Vagina (tissue), 2 donors: ENCODE measurements around the gene ADK.

ENCODE experiments used
- CTCF ChIP-seq, 3 experiments: fragments of 450-650 bp in 2 of 3; fragments of 200-600 bp in 1 of 3; sonication (generic) in 1 of 3; IDR thresholded peaks; one replicate each; pipeline ENCODE4 v1.5.1; 2017 to 2019; ENCODE audit warnings: antibody characterized with exemption in 3 of 3, mild to moderate bottlenecking in 2 of 3, moderate library complexity in 2 of 3
- POLR2A ChIP-seq, 2 donors: fragments of 450-650 bp; IDR thresholded peaks; one replicate each; pipeline ENCODE4 v1.6.1; 2017; ENCODE audit warnings: antibody characterized with exemption in 2 of 2, mild to moderate bottlenecking in 2 of 2, moderate library complexity in 2 of 2

GRCh38 chr10:74415146-74415839, 264.3 kb downstream of the ADK start:
- TF ChIP-seq POLR2A (IDR thresholded peaks at IDR 0.05) (no peak), CTCF (IDR thresholded peaks at IDR 0.05) (no peak)
